Loucy (cell line): ENCODE results near the gene BCKDHA.

ENCODE experiments used
- H2AFZ ChIP-seq: fragments of 200-600 bp; sonication (generic); 2 replicates; pipeline ENCODE4 v1.6.0; 2016; ENCODE audit warnings: antibody characterized with exemption, mild to moderate bottlenecking, low read length, moderate library complexity
- H3F3A ChIP-seq: fragments of 200-600 bp; 2 replicates; pipeline ENCODE4 v1.6.0; 2016; ENCODE audit warnings: antibody characterized with exemption, low read depth, mild to moderate bottlenecking
- H3K27me3 ChIP-seq: fragments of 200-600 bp; sonication (generic); 2 replicates; pipeline ENCODE4 v1.6.1; 2014; ENCODE audit warnings: low read length, mild to moderate bottlenecking; ENCODE audit not compliant: insufficient read depth, poor library complexity, severe bottlenecking
- H3K36me3 ChIP-seq: fragments of 200-600 bp; sonication (generic); 2 replicates; pipeline ENCODE4 v1.6.1; 2016; ENCODE audit warnings: low read length; ENCODE audit not compliant: insufficient read depth
- H3K4me1 ChIP-seq: fragments of 200-600 bp; sonication (generic); 2 replicates; pipeline ENCODE4 v1.5.1; 2014; ENCODE audit warnings: low read length, mild to moderate bottlenecking; ENCODE audit not compliant: insufficient read depth, poor library complexity, severe bottlenecking
- H3K4me2 ChIP-seq: fragments of 200-600 bp; sonication (generic); 2 replicates; pipeline ENCODE4 v1.6.0; 2014; ENCODE audit warnings: antibody characterized with exemption, low read length, low read depth, mild to moderate bottlenecking; ENCODE audit not compliant: poor library complexity, severe bottlenecking
- H3K4me3 ChIP-seq: fragments of 200-600 bp; sonication (generic); 2 replicates; pipeline ENCODE4 v1.5.1; 2014; ENCODE audit warnings: low read length, mild to moderate bottlenecking, mixed read lengths; ENCODE audit not compliant: poor library complexity, severe bottlenecking
- H3K79me2 ChIP-seq: fragments of 200-600 bp; sonication (generic); 2 replicates; pipeline ENCODE4 v1.6.1; 2014; ENCODE audit warnings: low read length; ENCODE audit not compliant: insufficient read depth
- H3K9ac ChIP-seq: fragments of 200-600 bp; sonication (generic); 2 replicates; pipeline ENCODE4 v1.6.0; 2014; ENCODE audit warnings: mild to moderate bottlenecking, low read depth, low read length, moderate library complexity; ENCODE audit not compliant: poor library complexity, severe bottlenecking
- H3K9me2 ChIP-seq: fragments of 200-600 bp; sonication (generic); replicated peaks from 2 replicates; pipeline ENCODE4 v1.6.1; 2016; ENCODE audit warnings: low read depth, low read length, mixed read lengths
- H3K9me3 ChIP-seq: fragments of 200-600 bp; sonication (generic); 2 replicates; pipeline ENCODE4 v1.6.1; 2014; ENCODE audit warnings: mild to moderate bottlenecking, antibody characterized with exemption, low read length, low read depth; ENCODE audit not compliant: insufficient read depth
- H4K20me1 ChIP-seq: fragments of 200-600 bp; sonication (generic); 2 replicates; pipeline ENCODE4 v1.6.0; 2014; ENCODE audit warnings: antibody characterized with exemption, low read length, mild to moderate bottlenecking; ENCODE audit not compliant: insufficient read depth, poor library complexity, severe bottlenecking
- CTCF ChIP-seq: fragments of 200-600 bp; sonication (generic); conservative IDR thresholded peaks from 2 replicates; pipeline ENCODE4 v1.5.1; 2014; ENCODE audit warnings: mild to moderate bottlenecking, antibody characterized with exemption, low read length
- EZH2phosphoT487 ChIP-seq: fragments of 200-600 bp; IDR thresholded peaks from 2 replicates; pipeline ENCODE4 v1.6.1; 2018; ENCODE audit warnings: antibody characterized with exemption, mild to moderate bottlenecking, moderate library complexity, borderline replicate concordance

Gene BCKDHA

GRCh38 chr19:41447732-41448332 lies 50.2 kb downstream of the BCKDHA start:
- H3K9me3 ChIP-seq = no peaks in the 10 kb centered on the region
- H3K27me3 ChIP-seq = no peaks in the 10 kb centered on the region
- H3K4me3 ChIP-seq = no peak overlapping the region
- H3K9me2 ChIP-seq = no peaks in the 10 kb centered on the region
- no peaks in the 10 kb centered on the region for H4K20me1 ChIP-seq
- H3K9ac ChIP-seq = no peak overlapping the region
- H3F3A ChIP-seq = no peaks in the 10 kb centered on the region
- H3K4me2 ChIP-seq = no peak overlapping the region
- H3K79me2 ChIP-seq = no peaks in the 10 kb centered on the region
- H3K36me3 ChIP-seq = no peaks in the 10 kb centered on the region
- no peak overlapping the region for H2AFZ ChIP-seq
- TF ChIP-seq CTCF = peak; percentile 35
- TF ChIP-seq EZH2phosphoT487 = no peak
- H3K4me1 ChIP-seq = no peaks in the 10 kb centered on the region

- Histone ChIP-seq H4K20me1 (no peaks in the 10 kb centered on the region), H3K4me2 (peak overlapping the region; percentile 68), H3K36me3 (no peaks in the 10 kb centered on the region), H3K27me3 (no peaks in the 10 kb centered on the region), H3K4me3 (peak overlapping the region; percentile 63), H2AFZ (peak overlapping the region; percentile 60), H3K79me2 (no peaks in the 10 kb centered on the region), H3K9me2 (no peaks in the 10 kb centered on the region), H3F3A (no peaks in the 10 kb centered on the region), H3K4me1 (no peaks in the 10 kb centered on the region), H3K9me3 (no peaks in the 10 kb centered on the region), H3K9ac (peak overlapping the region; percentile 37)
- TF ChIP-seq CTCF (peak; percentile 99), EZH2phosphoT487 (no peak)
Measured at GRCh38 chr19:41449079-41449864, 51.7 kb downstream of the BCKDHA start.

GRCh38 chr19:41449865-41450178 lies 52.2 kb downstream of the BCKDHA start:
- Histone ChIP-seq H3K4me2 (peak overlapping the region; percentile 68), H2AFZ (peak overlapping the region; percentile 60)

More at GRCh38 chr19:41449865-41450178, 52.2 kb downstream of the BCKDHA start:
- no peak for TF ChIP-seq CTCF
- TF ChIP-seq EZH2phosphoT487 = no peak
- Histone ChIP-seq H4K20me1 (no peaks in the 10 kb centered on the region), H3K4me1 (no peaks in the 10 kb centered on the region), H3K9ac (no peak overlapping the region), H3K27me3 (no peaks in the 10 kb centered on the region), H3K79me2 (no peaks in the 10 kb centered on the region), H3F3A (no peaks in the 10 kb centered on the region), H3K4me3 (no peak overlapping the region), H3K9me3 (no peaks in the 10 kb centered on the region), H3K9me2 (no peaks in the 10 kb centered on the region), H3K36me3 (no peaks in the 10 kb centered on the region)
